Measurements from ENCODE around the gene ANKRD44. TPM values are rescaled to one million over a fixed set of nuclear protein-coding genes. Genes with fewer than 3 reads are reported as not detected.
"Not testable (repeated sequence)": the region's sequence is repeated elsewhere in the genome, so short reads cannot be mapped to it uniquely, and the experiment has no call there.

Gene ANKRD44
- total RNA-seq, 1 experiment from 2014 or later = 2.4 TPM

DNA sequence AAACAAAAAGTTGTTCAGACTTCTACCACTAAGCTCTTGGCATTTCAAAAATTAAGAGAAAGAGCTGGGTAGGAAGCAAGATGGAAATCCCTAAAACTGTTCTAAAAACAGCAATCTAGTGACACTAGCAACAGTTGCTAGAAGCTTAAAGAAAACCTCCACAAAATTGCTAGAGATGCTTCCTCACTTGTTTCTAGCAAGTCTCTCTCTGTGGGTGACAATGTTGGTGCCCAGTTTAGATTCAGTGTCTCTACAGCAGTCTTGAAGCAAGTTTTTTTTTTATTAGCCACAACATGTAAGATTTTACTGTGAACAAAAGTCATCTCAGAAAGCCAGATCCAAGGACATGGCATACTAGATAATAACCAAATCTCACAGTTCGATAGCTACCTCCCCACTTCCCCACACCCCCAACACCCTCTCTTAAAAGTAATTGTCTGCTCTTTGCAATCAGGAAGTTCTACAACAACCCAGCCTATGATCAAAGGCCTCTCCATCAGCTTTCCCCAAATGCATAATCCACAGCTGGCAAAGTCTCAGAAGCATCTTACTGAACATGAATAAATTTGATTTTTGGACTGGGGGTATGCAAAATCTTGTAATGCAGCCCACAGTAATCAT is 70.0 kb downstream of the ANKRD44 start:
- TF ChIP-seq EZH2phosphoT487 (IDR thresholded peaks at IDR 0.05; ENCODE audit: borderline replicate concordance, low read length) = no peak
- Histone ChIP-seq H2AFZ (ENCODE audit: low read length) (no peak overlapping the region), H3K79me2 (ENCODE audit: low read length) (no peaks in the 10 kb centered on the region), H3K9ac (ENCODE audit: low read length) (no peak overlapping the region), H3K9me3 (ENCODE audit: low read length) (no peaks in the 10 kb centered on the region), H3K27ac (ENCODE audit: low read length) (no peak overlapping the region), H3F3A (ENCODE audit: low read length, unreplicated experiment) (no peaks in the 10 kb centered on the region), H3K27me3 (ENCODE audit: low read length) (no peaks in the 10 kb centered on the region), H3K36me3 (ENCODE audit: low read depth, low read length) (no peaks in the 10 kb centered on the region), H3K9me2 (replicated peaks; ENCODE audit: low read length) (no peaks in the 10 kb centered on the region), H3K4me3 (ENCODE audit: low read length) (no peak overlapping the region), H4K20me1 (ENCODE audit: low read length) (no peaks in the 10 kb centered on the region), H3K4me1 (ENCODE audit: insufficient read depth, low read length) (no peaks in the 10 kb centered on the region), H3K4me2 (ENCODE audit: low read length) (no peak overlapping the region)
- no peak for DNase-seq
- intact Hi-C loops (cut with micrococcal nuclease) = no loop called here
- CTCF ChIA-PET = interaction anchor here (0.6 kb wide), 1 partner anchor 122 kb away, joined by 3 read pairs; no protein-coding TSS in a partner anchor
- BruUV-seq (replicated peaks) = no TSS peak
- POLR2A ChIA-PET (ENCODE audit: unreplicated experiment) = no interaction called here
- no peak for ATAC-seq

DNA sequence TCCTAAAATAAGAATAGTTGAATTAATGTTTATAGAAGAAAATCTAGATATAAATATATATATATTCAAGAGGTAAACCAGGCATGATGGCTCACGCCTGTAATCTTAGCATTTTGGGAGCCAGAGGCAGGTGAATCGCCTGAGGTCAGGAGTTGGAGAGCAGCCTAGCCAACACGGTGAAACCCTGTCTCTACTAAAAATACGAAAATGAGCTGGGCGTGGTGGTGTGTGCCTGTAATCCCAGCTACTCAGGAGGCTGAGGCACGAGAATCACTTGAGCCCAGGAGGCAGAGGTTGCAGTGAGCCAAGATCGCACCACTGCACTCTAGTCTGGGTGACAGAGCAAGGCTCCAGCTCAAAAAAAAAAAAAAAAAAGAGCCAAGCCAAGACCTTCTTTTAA is 70.6 kb downstream of the ANKRD44 start:
- H2AFZ ChIP-seq (ENCODE audit: low read length); H3K9me3 ChIP-seq (ENCODE audit: low read length); ATAC-seq; H3K9ac ChIP-seq (ENCODE audit: low read length); intact Hi-C loops (cut with micrococcal nuclease); CTCF ChIA-PET; H3K27ac ChIP-seq (ENCODE audit: low read length); H3F3A ChIP-seq (ENCODE audit: low read length, unreplicated experiment); H3K9me2 ChIP-seq (replicated peaks; ENCODE audit: low read length); H3K79me2 ChIP-seq (ENCODE audit: low read length); DNase-seq; H3K4me3 ChIP-seq (ENCODE audit: low read length); H3K4me2 ChIP-seq (ENCODE audit: low read length); H3K27me3 ChIP-seq (ENCODE audit: low read length); BruUV-seq (replicated peaks); H3K4me1 ChIP-seq (ENCODE audit: insufficient read depth, low read length); H3K36me3 ChIP-seq (ENCODE audit: low read depth, low read length); POLR2A ChIA-PET (ENCODE audit: unreplicated experiment); H4K20me1 ChIP-seq (ENCODE audit: low read length): not testable (repeated sequence)

- H3K9ac ChIP-seq (ENCODE audit: low read length) = no peak overlapping the region
- no peaks in the 10 kb centered on the region for H4K20me1 ChIP-seq (ENCODE audit: low read length)
- no peaks in the 10 kb centered on the region for H3K36me3 ChIP-seq (ENCODE audit: low read depth, low read length)
- H3K9me2 ChIP-seq (replicated peaks; ENCODE audit: low read length) = no peaks in the 10 kb centered on the region
- CTCF ChIA-PET = no interaction called here
- no peak for DNase-seq
- no peak overlapping the region for H2AFZ ChIP-seq (ENCODE audit: low read length)
- no peaks in the 10 kb centered on the region for H3K79me2 ChIP-seq (ENCODE audit: low read length)
- intact Hi-C loops (cut with micrococcal nuclease) = no loop called here
- no peak overlapping the region for H3K4me2 ChIP-seq (ENCODE audit: low read length)
- no peaks in the 10 kb centered on the region for H3K4me1 ChIP-seq (ENCODE audit: insufficient read depth, low read length)
- POLR2A ChIA-PET (ENCODE audit: unreplicated experiment) = no interaction called here
- TF ChIP-seq EZH2phosphoT487 (IDR thresholded peaks at IDR 0.05; ENCODE audit: borderline replicate concordance, low read length) (no peak), EZH2 (IDR thresholded peaks at IDR 0.05; ENCODE audit: low read length, unreplicated experiment) (no peak)
- TF ChIP-seq, protein P1, sequence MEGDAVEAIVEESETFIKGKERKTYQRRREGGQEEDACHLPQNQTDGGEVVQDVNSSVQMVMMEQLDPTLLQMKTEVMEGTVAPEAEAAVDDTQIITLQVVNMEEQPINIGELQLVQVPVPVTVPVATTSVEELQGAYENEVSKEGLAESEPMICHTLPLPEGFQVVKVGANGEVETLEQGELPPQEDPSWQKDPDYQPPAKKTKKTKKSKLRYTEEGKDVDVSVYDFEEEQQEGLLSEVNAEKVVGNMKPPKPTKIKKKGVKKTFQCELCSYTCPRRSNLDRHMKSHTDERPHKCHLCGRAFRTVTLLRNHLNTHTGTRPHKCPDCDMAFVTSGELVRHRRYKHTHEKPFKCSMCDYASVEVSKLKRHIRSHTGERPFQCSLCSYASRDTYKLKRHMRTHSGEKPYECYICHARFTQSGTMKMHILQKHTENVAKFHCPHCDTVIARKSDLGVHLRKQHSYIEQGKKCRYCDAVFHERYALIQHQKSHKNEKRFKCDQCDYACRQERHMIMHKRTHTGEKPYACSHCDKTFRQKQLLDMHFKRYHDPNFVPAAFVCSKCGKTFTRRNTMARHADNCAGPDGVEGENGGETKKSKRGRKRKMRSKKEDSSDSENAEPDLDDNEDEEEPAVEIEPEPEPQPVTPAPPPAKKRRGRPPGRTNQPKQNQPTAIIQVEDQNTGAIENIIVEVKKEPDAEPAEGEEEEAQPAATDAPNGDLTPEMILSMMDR (conservative IDR thresholded peaks at IDR 0.05; ENCODE audit: low read depth, low read length) = no peak
- no peak overlapping the region for H3K4me3 ChIP-seq (ENCODE audit: low read length)
- no peak for ATAC-seq
- no peaks in the 10 kb centered on the region for H3K27me3 ChIP-seq (ENCODE audit: low read length)
- no peak overlapping the region for H3K27ac ChIP-seq (ENCODE audit: low read length)
- BruUV-seq (replicated peaks) = no TSS peak
- H3F3A ChIP-seq (ENCODE audit: low read length, unreplicated experiment) = no peaks in the 10 kb centered on the region
- no peaks in the 10 kb centered on the region for H3K9me3 ChIP-seq (ENCODE audit: low read length)
Measured at GRCh38 chr2:197239434-197239833, 71.1 kb downstream of the ANKRD44 start.

DNA sequence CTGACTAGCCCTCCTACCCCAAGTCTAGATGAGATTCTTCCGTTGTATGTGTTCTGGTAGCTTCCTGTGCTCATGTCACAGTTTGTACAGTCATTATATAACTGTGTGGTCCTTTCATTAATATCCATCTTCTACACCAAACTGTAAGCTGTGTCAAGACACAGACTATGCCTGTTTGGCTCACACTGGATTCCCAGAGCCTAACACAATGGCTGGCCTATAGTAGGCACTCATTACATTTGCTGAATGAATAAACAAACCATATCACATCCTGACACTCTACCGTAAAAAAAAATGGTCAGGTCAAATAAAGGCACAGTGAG is 72.6 kb downstream of the ANKRD44 start:
- Histone ChIP-seq H3K9me3 (ENCODE audit: low read length) (no peaks in the 10 kb centered on the region), H3K4me3 (ENCODE audit: low read length) (no peak overlapping the region), H2AFZ (ENCODE audit: low read length) (no peak overlapping the region), H4K20me1 (ENCODE audit: low read length) (no peaks in the 10 kb centered on the region), H3K79me2 (ENCODE audit: low read length) (no peaks in the 10 kb centered on the region), H3K4me2 (ENCODE audit: low read length) (no peak overlapping the region), H3K9ac (ENCODE audit: low read length) (no peak overlapping the region), H3K4me1 (ENCODE audit: insufficient read depth, low read length) (no peaks in the 10 kb centered on the region), H3K27me3 (ENCODE audit: low read length) (no peaks in the 10 kb centered on the region), H3K9me2 (replicated peaks; ENCODE audit: low read length) (no peaks in the 10 kb centered on the region), H3K36me3 (ENCODE audit: low read depth, low read length) (no peaks in the 10 kb centered on the region), H3F3A (ENCODE audit: low read length, unreplicated experiment) (no peaks in the 10 kb centered on the region), H3K27ac (ENCODE audit: low read length) (no peak overlapping the region)
- ChIA-PET CTCF (no interaction called here), POLR2A (ENCODE audit: unreplicated experiment) (no interaction called here)
- TF ChIP-seq EZH2 (IDR thresholded peaks at IDR 0.05; ENCODE audit: low read length, unreplicated experiment) (no peak), EZH2phosphoT487 (IDR thresholded peaks at IDR 0.05; ENCODE audit: borderline replicate concordance, low read length) (no peak)
- TF ChIP-seq, protein P1 (conservative IDR thresholded peaks at IDR 0.05; ENCODE audit: low read depth, low read length) = no peak
- BruUV-seq (replicated peaks) = no TSS peak
- DNase-seq (no peak), ATAC-seq (no peak)
- intact Hi-C loops (cut with micrococcal nuclease) = no loop called here

Measured in PC-3 (cell line).